Small intestine (tissue), 7 donors: ENCODE results near the gene SESTD1. TPM values are rescaled to one million over a fixed set of nuclear protein-coding genes. Genes with fewer than 3 reads are reported as not detected.

Experiments used
- DNase-seq, 2 donors: peaks; one replicate each; pipeline versions ENCODE4 v3.0.0 to v3.0.0-alpha.2; 2013
- FAIRE-seq: peaks from 2 replicates; lab custom pipeline; 2012; peaks lifted over from hg19 to GRCh38; lab: Jason Lieb, UNC
- H3K27ac ChIP-seq, 3 donors: one replicate each; pipeline ENCODE4 v1.5.1; 2013; ENCODE audit warnings: low read length in 2 of 3, mild to moderate bottlenecking in 2 of 3, control low read depth in 1 of 3, inconsistent platforms in 1 of 3, low read depth in 1 of 3, moderate library complexity in 1 of 3
- H3K27me3 ChIP-seq, 3 donors: one replicate each; pipeline ENCODE4 v1.6.1; 2013; ENCODE audit warnings: low read length in 3 of 3, inconsistent platforms in 1 of 3; ENCODE audit not compliant: control insufficient read depth in 3 of 3, insufficient read depth in 3 of 3
- H3K36me3 ChIP-seq, 3 donors: one replicate each; pipeline ENCODE4 v1.6.1; 2013; ENCODE audit warnings: low read length in 3 of 3, inconsistent platforms in 1 of 3, low read depth in 1 of 3, mild to moderate bottlenecking in 1 of 3, moderate library complexity in 1 of 3; ENCODE audit not compliant: control insufficient read depth in 3 of 3, insufficient read depth in 2 of 3
- H3K4me1 ChIP-seq, 3 donors: one replicate each; pipeline ENCODE4 v1.6.1; 2013; ENCODE audit warnings: low read length in 2 of 3, inconsistent platforms in 1 of 3, low read depth in 1 of 3, mild to moderate bottlenecking in 1 of 3, moderate library complexity in 1 of 3; ENCODE audit not compliant: control insufficient read depth in 3 of 3, insufficient read depth in 2 of 3
- H3K4me3 ChIP-seq, 3 donors: one replicate each; pipeline ENCODE4 v1.5.1; 2013; ENCODE audit warnings: low read length in 3 of 3, control low read depth in 1 of 3, inconsistent platforms in 1 of 3, low read depth in 1 of 3, mild to moderate bottlenecking in 1 of 3, moderate library complexity in 1 of 3
- H3K9me3 ChIP-seq, 2 donors: one replicate each; pipeline ENCODE4 v1.6.1; 2013; ENCODE audit warnings: low read depth in 1 of 2, low read length in 1 of 2; ENCODE audit not compliant: control insufficient read depth in 2 of 2, insufficient read depth in 1 of 2
- WGBS, 3 donors: extraction: QIAGEN DNeasy Blood & Tissue Kit; methylation state at CpG; one replicate each; pipeline ENCODE4 v1.1.7; 2013; 5-methylcytosine and 5-hydroxymethylcytosine counted together
- polyA plus RNA-seq, 4 donors: library from polyadenylated mRNA; stranded (reverse) in 3 of 4; unstranded in 1 of 4; fragments of 200-250 nt in 3 of 4; fragments of 120-200 nt in 1 of 4; gene quantifications; one replicate each; pipeline versions ENCODE4 v1.2.1 to v1.2.3, GENCODE V29; 2013
- donor health status: healthy with polysubstance abuse.
- donor health status: control.
- donor health status: control.
- donor health status: Bipolar disorder and iron deficiency.
- donor health status: healthy.

Gene SESTD1
- polyA plus RNA-seq, 4 donors = 10.9 to 33.2 (median 14.6) TPM

- no peaks in the 10 kb centered on the region for H3K36me3 ChIP-seq
- no peak overlapping the region for H3K4me3 ChIP-seq
- no peaks in the 10 kb centered on the region for H3K4me1 ChIP-seq
- DNase-seq (no peak), FAIRE-seq (no peak)
- H3K27me3 ChIP-seq = no peaks in the 10 kb centered on the region
- H3K27ac ChIP-seq = no peak overlapping the region
- 68 to 83% (median 75%) methylated on average over 2 of the region's 2 CpGs for WGBS, 3 donors
- no peaks in the 10 kb centered on the region for H3K9me3 ChIP-seq
Observed at GRCh38 chr2:179180242-179180641, 84.4 kb downstream of the SESTD1 start.

- FAIRE-seq = no peak
- 96 to 97% (median 97%) methylated on average over 2 of the region's 2 CpGs for WGBS, 3 donors
- H3K9me3 ChIP-seq = no peaks in the 10 kb centered on the region
Observed at GRCh38 chr2:179179719-179180118, 84.9 kb downstream of the SESTD1 start.

GRCh38 chr2:179177694-179178093, 86.9 kb downstream of the SESTD1 start:
- H3K27me3 ChIP-seq = no peaks in the 10 kb centered on the region
- no peaks in the 10 kb centered on the region for H3K9me3 ChIP-seq
- DNase-seq (no peak), FAIRE-seq (no peak)
- H3K36me3 ChIP-seq = peaks cover 0 to 2% (median 0%) of the 10 kb centered on the region in 3 donors
- H3K27ac ChIP-seq = no peak overlapping the region
- 93 to 100% (median 95%) methylated on average over 1 of the region's 1 CpG for WGBS, 3 donors
- no peaks in the 10 kb centered on the region for H3K4me1 ChIP-seq
- H3K4me3 ChIP-seq = no peak overlapping the region

More at GRCh38 chr2:179179719-179180118, 84.9 kb downstream of the SESTD1 start:
- Histone ChIP-seq H3K27me3 (no peaks in the 10 kb centered on the region), H3K4me1 (no peaks in the 10 kb centered on the region), H3K36me3 (peaks cover 0 to under 1% (median 0%) of the 10 kb centered on the region in 3 donors), H3K4me3 (no peak overlapping the region), H3K27ac (no peak overlapping the region)
- DNase-seq = no peak

GRCh38 chr2:179174240-179174639, 90.4 kb downstream of the SESTD1 start:
- no peaks in the 10 kb centered on the region for H3K9me3 ChIP-seq
- H3K4me1 ChIP-seq = no peaks in the 10 kb centered on the region
- no peak for FAIRE-seq
- no peak for DNase-seq
- H3K27ac ChIP-seq = no peak overlapping the region
- H3K36me3 ChIP-seq = peaks cover 0 to 2% (median 0%) of the 10 kb centered on the region in 3 donors
- H3K27me3 ChIP-seq = no peaks in the 10 kb centered on the region
- 24 to 78% (median 61%) methylated on average over 1 of the region's 1 CpG for WGBS, 3 donors
- no peak overlapping the region for H3K4me3 ChIP-seq

- no peaks in the 10 kb centered on the region for H3K27me3 ChIP-seq
Observed at GRCh38 chr2:179172894-179173293, 91.7 kb downstream of the SESTD1 start.

GRCh38 chr2:179171371-179171770, 93.3 kb downstream of the SESTD1 start:
- WGBS, 3 donors = 84 to 97% (median 93%) methylated on average over 1 of the region's 1 CpG
- Histone ChIP-seq H3K36me3 (peaks cover 0 to 2% (median 0%) of the 10 kb centered on the region in 3 donors), H3K4me1 (no peaks in the 10 kb centered on the region), H3K9me3 (no peaks in the 10 kb centered on the region), H3K27me3 (no peaks in the 10 kb centered on the region), H3K4me3 (no peak overlapping the region), H3K27ac (no peak overlapping the region)
- no peak for DNase-seq
- no peak for FAIRE-seq

More at GRCh38 chr2:179172894-179173293, 91.7 kb downstream of the SESTD1 start:
- FAIRE-seq (no peak), DNase-seq (no peak)
- 93 to 94% (median 94%) methylated on average over 2 of the region's 2 CpGs for WGBS, 3 donors
- H3K4me3 ChIP-seq = no peak overlapping the region
- no peak overlapping the region for H3K27ac ChIP-seq
- H3K36me3 ChIP-seq = peaks cover 0 to 2% (median 0%) of the 10 kb centered on the region in 3 donors
- no peaks in the 10 kb centered on the region for H3K4me1 ChIP-seq
- no peaks in the 10 kb centered on the region for H3K9me3 ChIP-seq

GRCh38 chr2:179170901-179171300, 93.7 kb downstream of the SESTD1 start:
- H3K36me3 ChIP-seq = peaks cover 1 to 3% (median 2%) of the 10 kb centered on the region in 3 donors
- 81 to 88% (median 86%) methylated on average over 1 of the region's 1 CpG for WGBS, 3 donors
- no peaks in the 10 kb centered on the region for H3K9me3 ChIP-seq
- H3K4me3 ChIP-seq = no peak overlapping the region
- H3K4me1 ChIP-seq = no peaks in the 10 kb centered on the region
- FAIRE-seq = no peak
- DNase-seq = no peak
- H3K27me3 ChIP-seq = no peaks in the 10 kb centered on the region
- no peak overlapping the region for H3K27ac ChIP-seq

GRCh38 chr2:179165356-179166000, 99.2 kb downstream of the SESTD1 start:
- Histone ChIP-seq H3K27me3 (no peaks in the 10 kb centered on the region), H3K4me3 (no peak overlapping the region), H3K27ac (no peak overlapping the region), H3K36me3 (peaks cover 1 to 5% (median 4%) of the 10 kb centered on the region in 3 donors), H3K4me1 (no peaks in the 10 kb centered on the region), H3K9me3 (no peaks in the 10 kb centered on the region)
- 92 to 98% (median 95%) methylated on average over 3 of the region's 3 CpGs for WGBS, 3 donors
- FAIRE-seq (no peak), DNase-seq (no peak)
